Aorta (tissue), 5 donors: Measurements from ENCODE around the gene ZHX3. TPM values are rescaled to one million over a fixed set of nuclear protein-coding genes. Genes with fewer than 3 reads are reported as not detected.
"Not testable (repeated sequence)": the region's sequence is repeated elsewhere in the genome, so short reads cannot be mapped to it uniquely, and the experiment has no call there.

ENCODE experiments used
- ATAC-seq: fragments of 200-7000 bp; cut with Tn5 transposase; one replicate; pipeline ENCODE4 v1.9.1; 2022; ENCODE audit warnings: moderate library complexity; ENCODE audit not compliant: low FRiP score
- DNase-seq, 2 donors: peaks; one replicate each; pipeline ENCODE4 v3.0.0-alpha.2; 2020
- H3K27ac ChIP-seq, 2 donors: one replicate each; pipeline ENCODE4 v1.5.1; 2013; ENCODE audit warnings: low read length in 2 of 2, mild to moderate bottlenecking in 2 of 2, moderate library complexity in 2 of 2, control low read depth in 1 of 2, inconsistent platforms in 1 of 2, low read depth in 1 of 2
- H3K27me3 ChIP-seq, 2 donors: one replicate each; pipeline ENCODE4 v1.6.1; 2013; ENCODE audit warnings: control low read depth in 1 of 2, low read length in 1 of 2, mild to moderate bottlenecking in 1 of 2, moderate library complexity in 1 of 2; ENCODE audit not compliant: insufficient read depth in 2 of 2, control insufficient read depth in 1 of 2
- H3K36me3 ChIP-seq, 2 donors: one replicate each; pipeline ENCODE4 v1.6.1; 2013; ENCODE audit warnings: control low read depth in 1 of 2, low read length in 1 of 2, mild to moderate bottlenecking in 1 of 2; ENCODE audit not compliant: insufficient read depth in 2 of 2, control insufficient read depth in 1 of 2
- H3K4me1 ChIP-seq, 2 donors: one replicate each; pipeline ENCODE4 v1.6.1; 2013; ENCODE audit warnings: low read length in 2 of 2, control low read depth in 1 of 2, mild to moderate bottlenecking in 1 of 2, moderate library complexity in 1 of 2; ENCODE audit not compliant: insufficient read depth in 2 of 2, control insufficient read depth in 1 of 2
- H3K4me3 ChIP-seq, 2 donors: one replicate each; pipeline ENCODE4 v1.5.1; 2013; ENCODE audit warnings: low read length in 2 of 2, control low read depth in 1 of 2, mild to moderate bottlenecking in 1 of 2
- H3K9me3 ChIP-seq: one replicate; pipeline ENCODE4 v1.6.1; 2013; ENCODE audit warnings: mild to moderate bottlenecking, low read length; ENCODE audit not compliant: control insufficient read depth
- WGBS, 2 donors: extraction: QIAGEN DNeasy Blood & Tissue Kit; methylation state at CpG; one replicate each; pipeline ENCODE4 v1.1.7; 2013; 5-methylcytosine and 5-hydroxymethylcytosine counted together
- intact Hi-C, 2 donors: fragments of 100-400 bp; cut with DNase I; formaldehyde crosslinking; loops; one replicate each; pipeline versions ENCODE4 v1.14.2 to v1.15.0; 2022
- polyA plus RNA-seq, 2 donors: library from polyadenylated mRNA; stranded (reverse); fragments of 200-250 nt; gene quantifications; one replicate each; pipeline ENCODE4 v1.2.3, GENCODE V29; 2013
- total RNA-seq, 2 donors: library from RNA; stranded (reverse); fragmentation: NEBNext Ultra II Directional; extraction: Animal tissue kit (Norgen Biotek cat#: 25700); gene quantifications; one replicate each; pipeline ENCODE4 v1.2.1, GENCODE V29; 2021
- donor health status: healthy with polysubstance abuse.
- donor health status: Bipolar disorder and iron deficiency.
- donor health status: DM: no; HTN: no; CAD: no.
- donor health status: DM: no; HTN: no; CAD: no.
- donor health status: DM: yes; HTN: yes; CAD: no.

The ZHX3 gene
- total and polyA plus RNA-seq, 4 donors: 11.0 to 98.6 (median 38.8) TPM

DNA sequence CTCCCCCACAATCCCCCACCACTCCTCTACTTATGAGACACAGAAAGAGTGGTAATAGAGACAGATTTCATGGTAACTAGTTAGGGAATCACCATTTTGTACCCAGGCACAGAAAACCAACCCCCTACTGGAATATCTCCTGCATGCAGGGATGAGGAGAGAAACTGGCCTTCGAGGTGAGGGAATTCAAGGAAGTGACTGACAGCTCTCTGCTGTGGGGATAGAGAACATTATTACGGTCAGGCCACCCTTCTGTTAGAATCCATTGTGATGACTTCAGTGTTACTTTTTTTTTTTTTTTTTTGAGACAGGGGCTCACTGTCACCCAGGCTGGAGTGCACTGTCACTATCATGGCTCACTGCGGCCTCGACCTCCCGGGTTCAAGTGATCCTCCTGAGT lies 9.6 kb upstream of the ZHX3 start:
- Histone ChIP-seq H3K4me1 (no peaks in the 10 kb centered on the region), H3K36me3 (no peaks in the 10 kb centered on the region), H3K27ac (no peak overlapping the region), H3K9me3 (no peaks in the 10 kb centered on the region), H3K27me3 (no peaks in the 10 kb centered on the region), H3K4me3 (no peak overlapping the region)
- 84 to 86% methylated on average over 5 of the region's 5 CpGs for WGBS, 2 donors
- DNase-seq: no peak
- intact Hi-C loops: no loop called here
- no peak for ATAC-seq

DNA sequence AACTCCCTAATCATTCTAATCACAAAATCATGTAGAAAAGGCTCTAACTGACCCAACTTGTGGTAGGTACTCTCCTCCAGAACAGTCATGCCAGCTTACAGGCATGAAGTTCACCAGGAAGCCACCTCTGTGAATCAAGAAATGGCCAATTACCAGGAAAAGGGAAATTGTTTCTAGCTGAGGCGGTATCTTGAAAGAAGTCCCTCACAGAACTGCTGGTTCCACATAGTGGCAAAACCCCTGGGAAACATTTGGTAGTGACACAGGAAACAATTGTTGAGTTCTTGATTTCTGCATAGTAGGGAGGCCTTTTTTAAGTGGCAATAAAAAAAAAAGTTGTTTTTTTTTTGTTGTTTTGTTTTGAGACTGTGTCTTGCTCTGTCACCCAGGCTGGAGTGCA lies 3.4 kb upstream of the ZHX3 start:
- intact Hi-C loops: no loop called here
- no peaks in the 10 kb centered on the region for H3K36me3 ChIP-seq
- no peak overlapping the region for H3K4me3 ChIP-seq
- DNase-seq: no peak
- peaks cover 2% of the 10 kb centered on the region in 2 donors for H3K4me1 ChIP-seq
- H3K27ac ChIP-seq: no peak overlapping the region
- H3K9me3 ChIP-seq: no peaks in the 10 kb centered on the region
- no peak for ATAC-seq
- 94 to 97% methylated on average over 1 of the region's 1 CpG for WGBS, 2 donors
- no peaks in the 10 kb centered on the region for H3K27me3 ChIP-seq

DNA sequence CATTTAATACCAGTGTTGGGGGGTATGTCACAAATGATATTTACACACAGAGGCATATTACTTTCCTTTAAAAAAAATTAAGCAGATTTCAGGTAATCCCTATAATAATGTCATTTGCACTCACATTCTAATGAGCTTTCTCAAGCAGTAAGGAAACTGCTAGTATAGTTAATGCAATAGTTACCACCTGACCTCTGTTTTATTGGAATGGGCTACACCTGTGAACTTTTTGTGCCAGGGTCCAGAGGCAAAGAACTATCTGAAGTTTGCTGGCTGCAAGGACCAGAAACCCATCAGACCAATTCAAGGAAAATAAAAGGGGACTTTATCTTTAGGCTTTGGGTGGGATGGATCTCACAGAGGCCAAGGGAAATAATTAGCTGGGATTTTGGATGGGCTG lies 2.9 kb upstream of the ZHX3 start:
- Histone ChIP-seq H3K4me1 (peaks cover 3% of the 10 kb centered on the region in 2 donors), H3K27me3 (no peaks in the 10 kb centered on the region), H3K9me3 (no peaks in the 10 kb centered on the region), H3K36me3 (no peaks in the 10 kb centered on the region), H3K4me3 (no peak overlapping the region), H3K27ac (no peak overlapping the region)
- intact Hi-C loops: no loop called here
- DNase-seq (no peak), ATAC-seq (no peak)

DNA sequence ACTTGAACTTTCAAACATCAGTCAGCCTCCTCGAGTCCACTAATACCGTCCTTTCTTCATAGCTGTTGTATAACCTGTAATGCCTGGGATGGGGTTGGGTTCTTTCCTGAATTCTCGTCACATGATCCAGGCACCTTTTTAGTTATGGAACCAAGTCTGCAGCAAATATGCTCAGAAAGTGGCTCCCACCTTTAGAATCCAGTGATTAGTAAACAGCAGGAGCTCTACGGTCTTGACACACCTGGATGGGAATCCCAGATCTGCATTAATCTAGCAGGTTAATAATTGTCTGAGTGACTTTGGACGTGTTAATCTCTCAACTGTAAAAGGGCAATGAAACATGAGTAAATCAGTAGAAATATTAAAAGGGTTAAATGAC lies 729 bp upstream of the ZHX3 start:
- no peak overlapping the region for H3K4me3 ChIP-seq
- intact Hi-C loops: loop anchor here in 1 of 2 donors (5.0 kb wide), 2 partner anchors 71 to 141 kb away; no protein-coding TSS in a partner anchor
- no peaks in the 10 kb centered on the region for H3K9me3 ChIP-seq
- WGBS, 2 donors: 53 to 54% methylated on average over 5 of the region's 5 CpGs
- H3K36me3 ChIP-seq: no peaks in the 10 kb centered on the region
- H3K4me1 ChIP-seq: peaks cover 3% of the 10 kb centered on the region in 2 donors
- no peaks in the 10 kb centered on the region for H3K27me3 ChIP-seq
- no peak overlapping the region for H3K27ac ChIP-seq
- no peak for DNase-seq
- ATAC-seq: no peak

DNA sequence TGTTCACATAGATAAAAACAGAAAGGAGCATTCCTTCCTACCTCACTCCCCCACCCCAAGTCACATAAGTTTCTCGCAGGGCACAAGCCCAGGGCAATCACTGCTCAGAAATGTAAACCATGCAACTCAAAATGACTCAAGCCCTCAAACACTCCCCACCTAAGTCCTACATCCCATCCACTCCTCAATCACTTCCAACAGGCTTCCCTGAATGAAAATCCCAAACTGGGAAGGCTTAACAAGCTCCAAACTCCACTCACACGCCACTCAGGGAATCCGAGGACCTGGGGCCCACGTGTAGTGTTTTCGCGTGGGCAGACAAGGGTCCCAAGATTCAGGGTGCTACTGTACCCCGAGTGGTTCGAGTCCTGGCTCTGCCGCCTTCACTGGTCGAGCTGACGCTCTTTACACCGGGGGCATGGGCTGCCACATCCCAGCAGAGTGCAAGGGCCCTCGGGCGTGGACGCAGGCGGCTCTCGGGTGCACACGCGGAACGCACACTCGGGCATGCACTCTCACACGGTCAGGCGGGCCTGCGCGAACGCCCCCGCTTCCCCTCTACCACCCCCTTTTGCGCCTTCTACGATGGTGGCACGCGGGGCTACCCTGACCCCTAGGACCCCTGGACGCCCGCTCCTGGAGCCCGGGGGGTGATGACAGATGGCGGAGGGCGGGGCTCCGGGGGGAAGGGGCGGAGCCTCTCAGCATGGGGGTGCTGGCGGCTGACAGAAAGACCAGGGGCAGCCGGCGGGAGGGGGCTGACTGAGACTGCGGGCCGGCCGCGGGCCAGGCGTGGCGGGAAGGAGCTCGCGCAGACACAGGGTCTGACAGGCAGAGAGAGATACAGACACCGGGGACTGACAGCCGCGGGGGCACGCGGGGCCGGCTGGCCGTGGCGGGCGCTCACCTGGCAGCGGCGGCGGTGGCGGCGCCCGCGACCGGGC lies 657 bp downstream of the ZHX3 start:
- DNase-seq: peak; percentile 87 to 94
- no peaks in the 10 kb centered on the region for H3K27me3 ChIP-seq
- peaks cover 3% of the 10 kb centered on the region in 2 donors for H3K4me1 ChIP-seq
- no peaks in the 10 kb centered on the region for H3K9me3 ChIP-seq
- peak overlapping the region; percentile 83 to 96 for H3K4me3 ChIP-seq
- peak; percentile 85 for ATAC-seq
- intact Hi-C loops: loop anchor here (2.0 to 5.0 kb wide), 4 partner anchors 24 to 140 kb away; partner anchors contain the start of gene LPIN3 (in 1 of the 2)
- H3K36me3 ChIP-seq: no peaks in the 10 kb centered on the region
- 1 to 2% methylated on average over 46 to 66 of the region's 66 CpGs for WGBS, 2 donors
- peak overlapping the region; percentile 53 to 98 for H3K27ac ChIP-seq

DNA sequence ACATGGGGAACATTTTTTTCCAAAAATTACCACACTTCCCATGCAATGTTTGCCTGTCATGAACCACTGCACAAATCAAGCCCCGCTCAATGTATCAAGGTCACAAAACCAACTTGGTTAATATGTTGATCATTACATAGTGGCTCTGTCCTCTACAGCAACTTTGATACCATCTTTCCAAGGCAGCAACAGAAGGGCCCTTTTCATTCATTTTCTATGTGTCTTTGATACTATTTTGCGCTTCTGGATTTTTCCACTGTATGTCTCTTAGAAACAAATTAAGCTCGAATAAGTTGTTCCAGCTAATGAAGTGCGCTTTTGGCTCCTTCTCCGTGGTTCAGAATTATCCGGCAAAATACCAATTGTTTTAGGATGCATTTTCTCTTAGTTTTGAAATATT lies 1.5 kb downstream of the ZHX3 start:
- WGBS, 2 donors: 74 to 77% methylated on average over 6 of the region's 6 CpGs
- Histone ChIP-seq H3K27ac (no peak overlapping the region), H3K4me1 (peaks cover 3% of the 10 kb centered on the region in 2 donors), H3K9me3 (no peaks in the 10 kb centered on the region), H3K4me3 (peak overlapping the region; percentile 83 to 96), H3K36me3 (no peaks in the 10 kb centered on the region), H3K27me3 (no peaks in the 10 kb centered on the region)
- no peak for ATAC-seq
- intact Hi-C loops: loop anchor here (2.0 to 5.0 kb wide), 4 partner anchors 25 to 139 kb away; partner anchors contain the start of gene LPIN3 (in 1 of the 2)
- DNase-seq: no peak

DNA sequence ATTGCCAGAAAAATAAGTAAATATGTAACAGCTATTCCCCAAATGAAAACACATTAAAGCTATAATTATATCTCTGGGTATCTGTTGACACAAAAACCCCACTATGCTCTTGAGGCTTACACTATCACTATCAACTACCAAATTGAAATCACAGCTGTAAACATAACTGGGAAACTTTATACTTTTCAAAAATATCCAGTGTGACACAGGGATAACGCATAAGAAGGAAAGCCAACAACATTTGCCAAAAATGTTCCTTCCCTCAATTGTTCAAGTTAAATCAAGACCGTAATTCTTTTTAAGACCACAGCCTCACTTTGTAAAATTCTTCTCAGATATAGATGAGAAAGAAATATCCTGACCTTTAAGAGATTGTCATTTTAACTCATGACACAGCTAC lies 3.1 kb downstream of the ZHX3 start:
- Histone ChIP-seq H3K4me1 (peaks cover 3% of the 10 kb centered on the region in 2 donors), H3K27ac (no peak overlapping the region), H3K9me3 (no peaks in the 10 kb centered on the region), H3K27me3 (no peaks in the 10 kb centered on the region), H3K4me3 (no peak overlapping the region), H3K36me3 (no peaks in the 10 kb centered on the region)
- DNase-seq (no peak), ATAC-seq (no peak)
- WGBS, 2 donors: 15 to 25% methylated on average over 2 of the region's 2 CpGs
- intact Hi-C loops: no loop called here

DNA sequence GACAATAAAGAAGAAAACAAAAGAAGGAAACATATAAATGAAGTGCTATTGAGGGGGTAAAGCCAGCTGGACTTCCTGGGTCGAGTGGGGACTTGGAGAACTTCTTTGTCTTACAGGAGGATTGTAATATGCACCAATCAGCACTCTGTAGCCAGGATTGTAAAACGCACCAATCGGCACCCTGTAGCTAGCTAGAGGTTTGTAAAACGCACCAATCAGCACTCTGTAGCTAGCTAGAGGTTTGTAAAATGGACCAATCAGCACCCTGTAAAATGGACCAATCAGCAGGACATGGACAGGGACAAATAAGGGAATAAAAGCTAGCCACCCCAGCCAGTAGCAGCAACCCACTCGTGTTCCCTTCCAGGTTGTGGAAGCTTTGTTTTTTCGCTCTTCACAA lies 5.5 kb downstream of the ZHX3 start:
- H3K4me3 ChIP-seq, H3K36me3 ChIP-seq, H3K4me1 ChIP-seq, H3K27me3 ChIP-seq, intact Hi-C loops, ATAC-seq, H3K9me3 ChIP-seq, H3K27ac ChIP-seq, DNase-seq: not testable (repeated sequence)
- WGBS, 2 donors: 95% methylated on average over 6 of the region's 6 CpGs

DNA sequence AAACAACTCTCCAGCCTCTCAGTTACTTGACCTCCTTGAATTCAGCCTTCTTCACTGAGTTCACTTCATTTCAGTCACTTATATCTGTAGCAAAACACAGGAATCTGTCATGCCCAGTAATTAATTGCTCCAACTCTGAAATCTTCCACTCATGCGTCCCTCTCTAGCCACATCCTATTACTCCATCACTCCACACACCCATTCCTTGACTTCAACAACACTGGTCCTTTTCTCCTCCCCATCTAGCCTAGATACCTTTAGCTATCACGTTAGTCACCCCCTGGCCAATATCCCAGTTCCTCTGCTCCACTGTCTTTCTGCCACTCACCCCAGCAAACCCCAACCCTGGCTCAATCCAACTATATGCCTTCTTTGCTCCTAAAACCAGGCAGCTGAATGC lies 7.7 kb downstream of the ZHX3 start:
- DNase-seq (no peak), ATAC-seq (no peak)
- H3K27ac ChIP-seq: no peak overlapping the region
- H3K9me3 ChIP-seq: no peaks in the 10 kb centered on the region
- H3K4me1 ChIP-seq: peaks cover 0 to 2% of the 10 kb centered on the region in 2 donors
- no peaks in the 10 kb centered on the region for H3K27me3 ChIP-seq
- no peaks in the 10 kb centered on the region for H3K36me3 ChIP-seq
- intact Hi-C loops: no loop called here
- 23 to 41% methylated on average over 2 of the region's 2 CpGs for WGBS, 2 donors
- no peak overlapping the region for H3K4me3 ChIP-seq
